Raji (cell line): ENCODE data around the gene ENOX1.

Experiments used
- POLR2A ChIP-seq: IDR thresholded peaks from 2 replicates; pipeline ENCODE4 v1.6.1; 2011; ENCODE audit warnings: low read depth, low read length, control low read depth; ENCODE audit not compliant: insufficient read depth

ENOX1 gene

DNA sequence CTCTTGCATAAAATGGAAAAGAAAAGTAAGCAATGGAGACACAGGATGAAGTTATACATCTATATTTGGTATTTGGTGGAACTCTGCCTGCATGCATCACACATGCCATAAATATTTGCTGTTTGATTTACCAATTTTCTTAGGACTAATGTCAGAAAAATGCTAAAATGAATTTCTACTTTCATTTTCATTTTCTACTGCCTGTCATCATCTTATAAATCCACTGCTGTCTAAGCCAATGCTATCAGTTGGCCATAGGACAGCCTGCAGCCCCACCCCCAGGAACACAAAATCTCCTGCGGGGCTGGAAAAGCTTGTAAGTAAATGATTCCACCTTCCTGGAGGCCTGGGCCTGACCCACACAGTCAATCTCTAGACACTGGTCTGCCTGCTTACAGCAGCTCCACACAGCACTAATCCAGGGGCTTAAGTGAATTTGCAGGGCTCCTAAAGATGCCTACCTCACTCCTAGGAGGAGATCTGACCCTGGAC, 122.0 kb downstream of the ENOX1 start:
- TF ChIP-seq POLR2A = no peak

DNA sequence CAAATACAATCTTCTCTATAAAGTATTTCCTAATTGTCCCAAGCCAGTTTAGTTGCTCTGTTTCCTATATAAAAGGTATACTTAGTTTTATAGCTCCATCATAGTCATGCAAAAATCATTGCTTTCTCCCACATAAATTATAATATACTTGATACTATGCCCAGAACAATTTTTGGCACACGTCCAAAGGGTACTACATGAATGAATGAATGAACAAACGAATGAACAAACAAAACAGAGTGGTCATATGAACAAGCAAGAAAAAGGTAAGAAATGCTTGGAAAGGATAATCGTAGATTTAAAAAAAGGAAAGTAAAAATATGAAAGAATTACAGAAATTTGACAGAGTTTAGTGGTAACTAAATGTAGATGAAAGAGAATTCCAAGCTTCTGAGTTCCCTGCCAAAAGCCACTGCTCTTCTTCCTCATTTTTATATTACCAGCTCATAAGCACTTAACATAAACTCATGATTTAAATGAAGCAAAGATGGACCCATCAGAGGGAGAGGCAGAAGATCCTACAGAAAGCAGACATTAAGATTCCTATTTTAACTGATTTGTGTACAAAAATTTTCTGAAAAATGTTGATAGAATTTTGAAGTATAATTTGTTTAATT, 123.2 kb downstream of the ENOX1 start:
- TF ChIP-seq POLR2A = no peak

DNA sequence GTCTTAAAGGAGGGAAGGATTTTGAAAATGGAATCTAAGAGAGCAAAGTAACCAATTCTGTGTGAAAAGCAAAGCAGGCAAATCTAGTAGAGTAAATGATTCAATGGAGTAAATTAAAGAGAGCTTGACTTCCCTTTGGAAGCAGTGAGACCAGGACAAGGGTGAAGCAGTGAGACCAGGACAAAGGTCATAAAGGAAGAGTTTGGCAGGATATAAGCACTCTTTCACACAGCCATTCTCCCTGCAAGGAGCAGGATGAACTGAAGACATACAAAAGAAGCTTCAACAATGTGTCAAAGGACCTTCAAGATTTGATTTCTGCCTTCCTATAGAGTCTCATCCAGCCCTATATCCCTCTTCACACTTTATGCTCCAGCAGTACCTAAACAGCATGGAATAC, 123.8 kb downstream of the ENOX1 start:
- no peak for TF ChIP-seq POLR2A

DNA sequence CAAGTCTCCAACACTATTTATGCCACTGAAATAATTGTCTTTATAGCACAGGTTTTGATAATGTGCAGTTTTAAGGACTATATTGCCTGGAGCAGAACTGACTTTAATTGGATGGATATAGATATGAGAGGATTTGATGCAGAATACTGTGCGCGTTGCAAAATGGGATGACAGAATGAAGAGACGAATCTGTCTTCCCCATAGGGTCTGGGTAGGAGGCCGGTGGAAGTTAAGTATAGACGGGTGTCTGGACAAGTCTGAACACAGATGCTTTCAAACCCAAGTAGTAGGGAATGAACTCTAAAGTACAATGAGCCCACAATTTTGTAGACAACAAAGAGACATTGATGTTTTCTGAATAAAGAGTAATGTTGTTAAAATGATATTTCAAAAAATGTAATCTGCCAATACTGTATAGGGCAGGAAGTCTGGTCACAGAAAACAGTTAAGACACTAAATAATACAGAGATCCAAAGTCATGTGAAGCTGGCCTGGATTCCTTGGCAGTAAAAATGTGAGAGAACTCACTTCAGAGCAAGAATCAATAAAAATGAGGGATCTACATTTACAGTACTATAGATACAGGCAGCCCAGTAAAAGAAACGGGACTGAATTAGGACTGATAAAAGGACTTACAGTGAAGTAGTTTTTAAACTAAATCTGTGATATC, 125.5 kb downstream of the ENOX1 start:
- TF ChIP-seq POLR2A = no peak

DNA sequence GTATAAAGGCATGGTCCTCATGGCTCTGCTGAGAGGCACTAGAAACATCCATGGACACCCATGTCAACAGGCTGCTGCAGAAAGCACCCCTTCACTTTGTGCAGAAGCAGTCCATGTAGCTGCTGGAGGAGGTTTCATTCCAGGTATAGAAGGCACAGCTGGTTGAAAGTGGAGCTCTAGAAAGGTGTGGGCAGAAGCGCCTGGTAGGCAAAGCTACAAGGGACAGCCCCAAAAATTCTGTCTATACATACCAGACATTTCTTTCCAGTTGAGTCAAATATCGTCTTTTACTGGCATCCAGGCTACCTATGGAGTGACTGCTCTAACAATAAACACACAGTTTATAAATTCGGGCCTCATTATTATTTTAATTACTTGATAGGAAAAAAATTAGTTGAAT, 129.3 kb downstream of the ENOX1 start:
- no peak for TF ChIP-seq POLR2A

DNA sequence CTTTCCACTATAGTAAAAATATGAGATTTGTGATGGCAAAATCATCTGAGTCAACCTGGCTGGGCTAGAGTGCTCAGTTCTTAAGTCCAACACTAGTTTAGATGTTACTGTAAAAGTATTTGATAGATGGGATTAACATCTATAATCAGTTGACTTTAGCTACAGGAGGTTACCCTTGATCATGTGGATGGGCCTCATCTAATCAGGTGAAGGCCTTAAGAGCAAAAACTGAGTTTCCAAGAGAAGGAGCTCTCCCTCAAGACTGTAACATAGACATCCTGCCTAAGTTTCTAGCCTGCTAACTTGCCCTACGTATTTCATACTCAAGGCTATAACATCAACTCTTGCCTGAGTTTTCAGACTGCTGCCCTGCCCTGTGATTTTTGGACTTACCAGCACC, 132.8 kb downstream of the ENOX1 start:
- TF ChIP-seq POLR2A = no peak

DNA sequence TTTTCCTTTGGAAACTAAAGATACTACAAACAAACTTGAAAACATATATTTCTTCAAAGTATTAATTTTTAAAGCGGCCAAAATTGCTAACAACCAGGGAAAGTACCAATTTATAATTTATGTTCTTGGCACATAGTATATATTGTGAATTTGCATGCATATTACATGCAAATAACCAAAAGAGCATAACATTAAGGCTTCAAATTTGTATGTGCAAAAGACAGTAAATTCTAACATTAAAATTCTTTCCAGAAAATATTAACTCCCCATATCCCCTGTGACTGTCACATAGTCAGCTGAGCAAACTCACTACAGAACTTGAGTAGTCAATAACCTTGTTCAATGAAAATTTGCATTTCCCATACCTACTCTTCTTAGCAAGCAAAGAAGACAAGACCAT, 133.4 kb downstream of the ENOX1 start:
- no peak for TF ChIP-seq POLR2A

DNA sequence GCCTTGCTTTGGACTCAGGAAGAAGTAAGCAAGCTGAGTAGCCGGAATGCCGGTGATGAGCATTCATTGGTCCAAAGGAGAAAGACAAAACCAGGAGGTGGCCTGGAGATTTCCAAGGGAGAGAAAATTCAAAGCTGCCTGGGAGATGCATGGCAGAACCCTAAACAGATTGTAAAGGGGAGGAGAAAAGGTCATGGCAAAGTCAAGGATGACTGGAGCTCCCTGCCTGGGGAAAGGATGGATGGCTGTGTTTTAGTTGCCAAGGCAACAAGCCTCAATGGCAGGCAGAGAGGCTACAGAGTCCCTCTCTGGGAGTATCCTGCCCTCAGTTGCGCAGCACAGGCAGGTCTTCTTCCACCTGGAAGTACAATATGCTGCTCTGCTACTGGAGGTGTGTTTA, 134.0 kb downstream of the ENOX1 start:
- TF ChIP-seq POLR2A = no peak

DNA sequence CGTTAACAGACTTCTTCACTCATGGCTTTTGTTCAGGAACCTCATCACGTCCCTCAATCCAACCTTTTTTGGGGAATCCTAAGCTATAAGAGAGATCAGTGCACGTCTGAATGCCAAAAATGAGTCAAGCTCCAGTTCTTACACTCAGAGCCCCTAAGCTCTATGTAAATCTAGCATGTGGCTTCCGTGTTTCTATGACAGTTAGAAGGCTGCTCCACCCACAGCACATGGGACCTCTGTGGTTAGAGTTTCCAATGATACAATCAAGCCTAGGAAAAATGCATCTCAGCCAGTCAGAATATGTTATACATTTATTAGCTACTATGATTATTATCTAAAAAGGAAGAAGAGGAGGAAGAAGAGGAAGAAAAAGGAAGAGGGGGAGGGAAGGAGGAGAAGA, 135.9 kb downstream of the ENOX1 start:
- TF ChIP-seq POLR2A = no peak

DNA sequence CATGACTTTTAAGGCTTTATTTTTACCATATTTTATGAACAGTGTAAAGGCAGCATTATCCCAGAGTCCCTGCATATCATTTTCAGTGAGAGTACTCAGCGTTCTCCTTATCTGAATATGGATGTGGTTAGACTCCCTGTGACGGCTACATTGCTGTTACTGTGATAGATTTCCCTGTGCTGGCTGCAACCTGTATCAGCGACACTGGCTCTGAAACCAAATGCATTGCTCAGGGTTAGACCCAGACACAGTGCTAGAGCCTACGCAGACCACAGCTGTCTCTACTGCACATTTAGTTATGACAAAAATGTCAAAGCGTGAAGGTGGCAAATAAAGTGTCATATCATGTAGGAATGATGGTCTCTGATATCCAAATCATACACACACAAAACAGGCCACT, 138.0 kb downstream of the ENOX1 start:
- no peak for TF ChIP-seq POLR2A

DNA sequence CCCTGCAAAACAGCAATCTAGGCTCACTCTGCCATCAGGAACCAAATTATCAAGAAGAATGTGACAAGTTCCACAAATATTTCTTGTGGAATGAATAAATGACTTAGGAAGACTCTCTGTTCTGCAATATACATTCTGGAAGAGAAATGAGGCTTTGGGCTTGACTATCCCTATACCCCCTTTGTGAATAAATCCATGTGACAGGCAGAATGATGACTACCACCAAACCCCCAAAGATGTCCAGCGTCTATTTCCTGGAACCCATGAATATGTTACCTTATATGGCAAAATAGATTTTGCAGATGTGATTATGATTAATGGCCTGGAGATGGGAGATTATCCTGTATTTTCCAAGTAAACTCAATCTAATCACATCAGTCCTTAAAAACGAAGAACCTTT, 139.3 kb downstream of the ENOX1 start:
- TF ChIP-seq POLR2A = no peak

DNA sequence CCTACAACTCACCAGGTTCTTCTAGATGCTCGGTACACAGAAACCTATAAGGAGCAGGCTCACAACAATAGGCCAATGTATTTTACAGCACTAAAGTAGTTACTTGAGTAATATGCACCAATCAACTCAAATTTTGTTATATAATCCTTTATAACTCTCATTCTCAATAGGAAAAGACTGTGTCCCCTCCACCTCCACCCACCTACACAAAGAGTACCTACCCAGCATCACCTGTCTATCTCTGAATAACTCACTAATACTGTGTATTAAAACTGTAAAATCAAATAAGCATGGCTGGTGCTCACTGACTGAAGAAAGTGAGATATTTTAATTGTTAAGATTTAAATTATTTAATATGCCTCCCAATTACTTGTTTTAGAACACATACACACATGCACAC, 146.3 kb downstream of the ENOX1 start:
- TF ChIP-seq POLR2A = no peak

DNA sequence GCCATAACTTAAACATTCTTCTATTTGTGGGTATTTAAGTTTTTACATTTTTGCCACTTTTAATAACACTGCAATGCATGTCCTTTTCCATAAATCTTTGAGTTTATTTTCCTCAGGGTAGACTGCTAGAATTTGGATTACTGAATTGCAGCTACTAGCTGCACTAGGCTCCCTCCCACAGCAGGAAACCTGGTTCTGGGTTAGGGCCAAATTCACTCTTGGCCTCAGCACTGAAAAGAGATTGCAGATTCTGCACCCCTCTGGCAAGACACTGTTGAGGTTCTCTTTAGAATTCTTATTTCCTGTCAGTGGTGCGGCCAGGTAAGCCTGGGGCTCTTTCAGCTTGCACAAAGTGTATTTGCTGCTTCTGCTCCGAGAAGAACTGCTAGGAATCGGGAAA, 155.7 kb downstream of the ENOX1 start:
- no peak for TF ChIP-seq POLR2A

DNA sequence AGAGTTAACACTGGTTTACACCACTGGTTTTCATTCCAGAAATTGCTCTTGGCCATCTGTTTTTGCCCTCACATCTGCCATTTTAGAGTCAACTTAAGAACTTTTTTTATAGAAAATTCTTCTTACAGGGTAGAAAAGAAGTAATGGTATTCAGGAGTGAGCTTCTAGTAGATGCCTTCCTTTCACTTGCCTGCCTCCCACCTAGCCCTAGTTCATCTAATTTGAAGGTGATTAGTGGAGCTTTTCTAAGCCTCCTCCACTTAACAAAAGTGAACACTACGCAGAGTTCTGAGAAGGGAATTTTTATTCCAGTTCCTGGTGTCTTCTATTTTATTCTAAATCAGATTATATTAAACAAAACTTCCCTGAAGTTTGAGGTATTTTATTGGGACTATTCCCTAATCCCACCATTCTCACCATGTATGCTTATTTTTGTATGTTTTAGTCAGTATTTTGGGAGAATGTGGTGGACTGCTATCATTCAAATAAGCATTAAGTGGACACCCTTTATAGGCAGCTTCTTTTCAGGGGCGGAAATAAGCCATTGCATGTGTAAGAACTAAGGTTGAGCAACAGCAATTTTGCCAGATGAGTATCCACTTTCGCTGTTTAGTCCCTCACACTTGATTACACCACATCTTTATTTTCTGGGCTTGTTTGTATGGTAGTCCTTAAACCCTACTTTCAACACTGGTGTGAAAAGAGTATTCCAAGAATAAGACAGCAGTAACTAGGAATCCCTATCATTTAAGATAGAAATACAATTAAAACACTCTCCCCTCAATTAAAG, 156.9 kb downstream of the ENOX1 start:
- TF ChIP-seq POLR2A = no peak

DNA sequence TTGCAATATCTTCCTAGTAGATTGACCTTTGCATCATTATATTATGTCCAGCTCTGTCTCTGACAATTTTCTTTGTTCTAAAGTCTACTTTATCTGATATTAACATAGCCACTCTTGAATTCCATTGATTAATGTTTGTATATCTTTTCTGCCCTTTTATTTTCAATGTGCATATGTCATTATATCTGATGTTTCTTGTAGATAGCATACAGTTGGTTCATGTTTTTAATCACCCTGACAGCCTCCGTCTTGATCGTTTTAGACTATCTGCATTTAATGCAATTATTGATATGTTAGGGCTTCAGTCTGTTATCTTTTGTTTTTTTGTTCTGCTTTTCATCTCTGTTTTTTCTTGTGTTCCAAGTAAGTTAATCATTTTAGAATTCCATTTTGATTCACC, 159.8 kb downstream of the ENOX1 start:
- TF ChIP-seq POLR2A = no peak

DNA sequence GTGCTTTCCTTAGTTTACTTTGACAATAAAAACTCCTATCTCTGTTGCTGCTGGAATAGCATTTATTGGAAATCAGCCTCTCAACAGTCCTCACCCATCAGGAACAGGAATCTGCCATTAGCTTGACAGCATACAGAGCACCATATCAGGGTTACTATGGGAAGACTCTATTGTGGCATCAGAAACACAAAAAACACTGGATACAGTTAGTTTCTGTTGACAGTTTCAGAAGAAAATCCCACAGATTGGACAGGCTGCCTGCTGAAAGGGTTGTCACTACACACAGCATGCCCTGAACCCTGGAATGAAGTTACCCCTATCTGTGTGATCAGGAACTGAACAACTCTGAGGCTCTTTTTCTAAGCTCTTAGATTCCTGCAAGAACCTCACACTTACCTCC, 172.7 kb downstream of the ENOX1 start:
- TF ChIP-seq POLR2A = no peak
